Tibial nerve (tissue), 3 donors: ENCODE measurements around the gene TSPAN32.

Experiments
- CTCF ChIP-seq, 5 experiments: fragments of 200-600 bp in 3 of 5; fragments of 450-650 bp in 2 of 5; sonication (generic) in 3 of 5; IDR thresholded peaks; one replicate each; pipeline ENCODE4 v1.5.1; 2016 to 2019; ENCODE audit warnings: antibody characterized with exemption in 5 of 5, mild to moderate bottlenecking in 3 of 5, moderate library complexity in 2 of 5
- POLR2A ChIP-seq, 2 donors: fragments of 450-650 bp; IDR thresholded peaks; one replicate each; pipeline ENCODE4 v1.6.1; 2017; ENCODE audit warnings: antibody characterized with exemption in 2 of 2, mild to moderate bottlenecking in 2 of 2, moderate library complexity in 2 of 2

- TF ChIP-seq CTCF (IDR thresholded peaks at IDR 0.05) (no peak), POLR2A (IDR thresholded peaks at IDR 0.05) (no peak)
Observed at GRCh38 chr11:2256293-2256913, 45.4 kb upstream of the TSPAN32 start.
